Head of caudate nucleus (tissue), 42 donors: Measurements from ENCODE around the gene MAP1LC3B2.

Experiments used
- DNase-seq, 42 donors: peaks; one replicate each; pipeline versions ENCODE4 v3.0.0 to v3.0.0-alpha.2; 2020 to 2021; ENCODE audit warnings: mixed read lengths in 7 of 42
- intact Hi-C: fragments of 100-400 bp; cut with DNase I; formaldehyde crosslinking; loops from one replicate; pipeline ENCODE4 v1.15.0; 2022

MAP1LC3B2 gene

DNA sequence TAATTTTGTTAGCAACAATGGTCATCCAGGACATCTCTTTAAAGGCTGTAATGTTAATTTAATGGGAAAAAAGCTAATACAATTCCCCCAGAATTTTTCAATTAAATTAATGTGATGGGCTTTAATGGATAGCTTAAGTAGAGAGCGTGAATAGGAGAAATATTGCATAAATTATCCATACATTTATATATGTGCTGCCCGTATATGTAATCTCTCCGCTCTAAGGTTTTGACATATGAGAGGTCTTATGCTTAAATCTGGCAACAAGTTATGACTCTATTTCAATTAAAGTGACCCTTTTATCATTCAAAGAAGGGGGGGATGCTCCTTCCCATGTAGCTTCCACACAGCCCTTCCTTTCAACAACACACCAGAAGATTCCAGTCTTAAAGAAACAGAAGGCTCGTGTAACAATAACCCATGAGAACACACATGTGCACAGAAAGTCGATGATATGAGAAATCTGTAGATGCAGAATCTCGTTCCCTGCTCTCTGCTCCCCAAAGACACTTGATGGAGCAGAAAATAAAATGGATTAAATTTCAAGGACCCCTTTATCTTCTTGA lies 24.0 kb downstream of the MAP1LC3B2 start:
- intact Hi-C loops, result no loop called here
- no peak for DNase-seq

DNA sequence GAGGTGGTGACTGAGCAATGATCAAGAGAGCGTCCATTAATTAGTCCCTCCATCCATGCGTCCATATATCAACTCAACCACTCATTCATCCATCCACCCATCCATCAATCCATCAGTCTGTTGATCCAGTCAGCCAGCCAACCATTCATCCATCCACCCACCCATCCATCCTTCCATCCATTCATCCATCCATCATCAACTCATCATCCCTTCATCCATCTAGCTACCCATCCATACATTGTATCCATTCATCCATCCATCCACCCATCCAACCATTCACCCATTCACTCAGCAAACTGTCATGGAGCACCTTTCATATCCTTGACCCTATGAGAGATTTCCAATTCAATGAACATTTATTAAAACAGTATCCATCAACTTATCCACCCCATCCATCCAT lies 28.1 kb downstream of the MAP1LC3B2 start:
- intact Hi-C loops, result no loop called here
- DNase-seq, result no peak

DNA sequence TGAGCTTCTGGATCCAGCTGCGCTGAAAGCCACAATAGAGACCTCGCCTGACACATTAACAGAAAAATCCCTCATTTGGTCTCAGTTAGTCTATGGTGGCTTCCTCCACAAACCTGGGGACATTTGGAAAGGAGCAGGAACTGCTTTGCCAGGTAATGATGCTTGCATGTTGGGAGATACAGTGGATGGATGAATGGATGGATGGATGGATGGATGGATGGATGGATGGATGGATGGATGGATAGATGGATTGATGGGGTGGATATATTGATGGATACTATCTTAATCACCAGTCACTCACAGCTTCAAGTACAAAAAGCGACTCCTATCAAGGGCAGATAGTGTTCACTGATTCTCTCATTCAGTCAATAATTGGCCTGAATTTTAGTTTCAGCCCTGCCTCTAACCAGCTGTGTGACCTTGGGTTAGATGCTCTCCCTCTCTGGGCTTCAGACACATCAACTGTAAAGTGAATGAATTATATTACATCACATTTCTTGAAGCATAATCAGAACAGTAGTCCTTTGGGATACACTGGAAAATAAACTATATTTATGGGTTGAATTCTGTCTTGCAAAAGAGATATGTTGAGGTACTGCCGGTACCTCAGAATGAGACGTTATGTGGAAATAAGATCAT lies 29.3 kb downstream of the MAP1LC3B2 start:
- DNase-seq, result no peak
- intact Hi-C loops, result no loop called here

DNA sequence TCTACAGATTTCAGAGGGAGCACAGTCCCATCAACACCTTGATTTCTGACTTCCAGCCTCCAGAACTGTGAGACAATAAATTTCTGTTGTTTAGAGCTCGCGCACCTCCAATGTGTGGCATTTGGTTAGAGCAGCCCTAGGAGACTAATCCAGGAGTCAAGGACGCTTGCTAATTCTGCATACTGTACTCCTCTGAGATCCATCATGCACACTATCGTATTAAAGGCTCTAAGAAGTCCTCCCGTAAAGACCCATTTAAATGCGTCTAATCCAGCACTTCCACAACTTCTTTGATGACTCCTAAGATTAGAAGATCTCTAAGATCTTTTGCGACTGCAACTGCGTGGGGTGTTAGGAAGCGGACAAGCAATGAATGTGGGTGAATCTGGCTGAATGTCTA lies 30.4 kb downstream of the MAP1LC3B2 start:
- intact Hi-C loops, result no loop called here
- DNase-seq, result no peak

DNA sequence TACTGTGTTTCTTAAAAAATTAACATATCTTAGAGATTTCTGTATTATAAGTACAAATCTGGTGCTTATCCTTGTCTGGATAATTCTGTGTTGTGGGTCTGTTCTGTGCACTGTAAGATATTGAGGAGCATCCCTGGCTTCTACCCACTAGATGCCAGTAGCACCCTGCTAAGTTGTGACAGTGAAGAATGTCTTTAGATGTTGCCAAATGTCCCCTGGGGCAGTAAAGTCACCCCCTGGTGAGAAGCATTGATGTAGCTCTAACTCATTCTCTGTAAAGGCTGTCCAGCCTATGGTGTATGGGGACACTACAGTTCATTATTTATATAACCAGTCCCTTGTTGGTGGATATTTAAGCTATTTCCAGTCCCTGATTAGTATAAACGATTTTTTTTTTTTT lies 31.4 kb downstream of the MAP1LC3B2 start:
- intact Hi-C loops, result no loop called here
- no peak for DNase-seq

DNA sequence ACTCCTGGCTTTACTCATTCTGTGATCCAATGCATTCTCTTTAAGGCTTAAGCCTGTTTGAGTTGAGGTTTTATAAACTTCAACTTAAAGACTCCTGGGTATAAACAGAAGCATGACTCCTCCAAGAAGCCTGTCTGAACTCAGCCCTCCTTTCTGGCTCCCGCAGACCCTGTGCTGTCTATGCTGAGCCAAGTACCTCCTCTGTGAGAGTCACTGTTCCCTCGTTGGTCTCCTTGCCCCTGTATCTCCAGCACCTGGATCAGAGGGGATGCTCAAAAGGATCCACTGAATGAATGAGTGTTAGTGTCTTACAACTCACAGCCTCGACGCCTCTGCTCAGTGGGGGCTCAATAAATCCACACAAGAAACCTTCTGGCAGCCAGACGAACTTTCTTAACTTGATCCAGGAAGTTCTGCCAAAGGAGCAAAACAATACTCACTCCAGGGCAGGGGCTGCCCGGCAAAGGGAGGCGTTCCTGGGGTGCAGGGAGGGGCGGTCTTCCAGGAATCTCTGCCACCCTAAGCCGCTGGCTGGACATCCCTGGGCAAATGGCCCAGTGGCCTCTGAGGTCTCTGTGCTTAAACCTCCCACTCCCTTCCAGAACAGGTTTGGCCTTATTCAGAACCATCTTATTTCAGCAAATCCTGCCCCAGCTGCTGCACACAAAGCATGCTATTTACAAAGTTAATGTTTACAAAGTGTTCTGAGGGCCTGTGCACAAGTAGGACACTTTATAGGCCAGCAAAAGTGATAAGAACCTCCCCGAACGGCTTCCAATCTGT lies 32.9 kb downstream of the MAP1LC3B2 start:
- DNase-seq, result peak in 31 of 42 donors; percentile 12 to 79 (median 47)
- intact Hi-C loops, result no loop called here

DNA sequence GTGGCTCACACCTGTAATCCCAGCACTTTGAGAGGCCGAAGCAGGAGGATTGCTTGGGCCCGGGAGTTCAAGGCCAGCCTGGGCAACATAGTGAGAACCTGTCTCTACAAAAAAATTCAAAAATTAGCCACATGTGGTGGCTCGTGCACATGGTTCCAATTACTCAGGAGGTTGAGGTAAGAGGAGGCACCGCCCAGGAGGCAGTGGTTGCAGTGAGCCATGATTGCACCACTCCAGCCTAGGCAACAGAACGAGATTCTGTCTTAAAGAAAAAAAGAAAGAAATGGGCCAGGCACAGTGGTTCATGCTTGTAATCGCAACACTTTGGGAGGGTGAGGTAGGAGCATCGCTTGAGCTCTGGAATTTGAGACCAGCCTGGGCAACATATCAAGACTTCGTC lies 33.5 kb downstream of the MAP1LC3B2 start:
- intact Hi-C loops, result no loop called here
- no peak for DNase-seq

DNA sequence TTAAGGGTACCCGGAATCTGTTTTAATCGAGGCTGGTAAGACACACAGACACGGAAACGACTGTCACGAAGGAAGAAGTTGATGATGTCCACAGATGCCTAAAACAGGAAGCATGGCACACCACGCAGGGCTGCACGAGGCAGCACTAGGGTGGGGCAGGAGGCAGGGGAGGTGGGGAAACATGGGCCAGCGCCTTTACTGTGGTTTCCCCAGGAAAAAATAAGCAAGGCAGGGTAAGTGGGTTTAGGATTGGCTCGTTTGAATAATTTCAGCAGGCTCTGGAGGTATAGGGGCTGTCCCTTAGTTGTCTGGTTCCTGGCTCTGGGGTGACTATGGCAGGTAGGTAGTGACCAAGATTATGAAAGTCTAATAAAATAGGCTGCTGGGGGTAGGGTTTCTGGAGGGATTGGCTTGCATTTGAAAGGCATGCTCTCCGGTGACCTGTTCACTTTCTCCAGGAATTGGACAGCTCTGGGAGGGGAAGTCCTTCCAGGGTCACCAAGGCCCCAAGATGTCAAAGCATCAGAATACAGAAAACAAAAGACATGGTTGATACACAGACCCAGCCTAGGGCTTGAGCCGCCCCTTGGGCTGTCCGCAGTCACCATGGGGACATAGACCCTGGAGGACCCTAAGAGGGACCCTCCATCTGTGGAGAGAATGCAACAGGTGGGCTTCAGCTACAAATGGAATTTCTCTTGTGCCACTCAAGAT lies 35.3 kb downstream of the MAP1LC3B2 start:
- intact Hi-C loops, result no loop called here

DNA sequence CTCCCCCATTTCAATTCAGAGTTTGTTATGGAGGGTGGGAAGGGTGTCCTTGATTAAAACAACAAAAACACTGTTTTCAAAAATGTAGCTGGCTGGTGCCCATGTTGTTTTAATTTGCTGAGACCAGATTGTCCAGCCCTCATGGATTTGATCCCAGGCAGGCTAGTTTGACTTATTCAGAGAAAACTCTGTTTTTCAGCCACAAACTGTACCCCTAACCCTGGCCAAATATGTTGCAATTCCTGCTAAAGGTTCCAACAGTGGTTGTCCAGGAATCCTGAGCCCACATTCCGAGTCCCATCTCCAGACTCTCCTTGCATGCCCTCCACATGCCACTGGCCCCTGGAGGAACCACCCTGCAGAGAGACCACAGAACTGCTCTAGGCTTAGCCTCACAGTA lies 36.0 kb downstream of the MAP1LC3B2 start:
- intact Hi-C loops, result no loop called here
- peak in 9 of 42 donors; percentile 7 to 67 (median 26) for DNase-seq

More for the DNA sequence above, 35.3 kb downstream of the MAP1LC3B2 start:
- DNase-seq, result peak in 4 of 42 donors; percentile 10 to 34 (median 23)

DNA sequence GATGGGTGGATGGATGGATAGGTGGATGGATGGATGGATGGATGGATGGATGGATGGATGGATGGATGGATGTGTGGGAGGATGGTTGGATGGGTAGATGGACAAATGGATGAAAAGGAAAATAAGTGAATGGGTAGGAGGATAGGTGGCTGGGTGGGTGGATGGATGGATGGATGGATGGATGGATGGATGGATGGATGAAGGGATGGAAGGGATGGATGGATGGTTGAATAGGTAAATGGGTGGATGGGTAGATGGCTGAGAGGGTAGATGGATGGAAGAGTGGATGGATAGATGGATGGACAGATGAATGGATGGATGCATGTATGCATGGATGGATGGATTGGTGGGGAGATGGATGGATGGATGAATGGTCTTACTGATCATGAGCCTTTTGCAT lies 36.5 kb downstream of the MAP1LC3B2 start:
- no peak for DNase-seq
- intact Hi-C loops, result no loop called here

DNA sequence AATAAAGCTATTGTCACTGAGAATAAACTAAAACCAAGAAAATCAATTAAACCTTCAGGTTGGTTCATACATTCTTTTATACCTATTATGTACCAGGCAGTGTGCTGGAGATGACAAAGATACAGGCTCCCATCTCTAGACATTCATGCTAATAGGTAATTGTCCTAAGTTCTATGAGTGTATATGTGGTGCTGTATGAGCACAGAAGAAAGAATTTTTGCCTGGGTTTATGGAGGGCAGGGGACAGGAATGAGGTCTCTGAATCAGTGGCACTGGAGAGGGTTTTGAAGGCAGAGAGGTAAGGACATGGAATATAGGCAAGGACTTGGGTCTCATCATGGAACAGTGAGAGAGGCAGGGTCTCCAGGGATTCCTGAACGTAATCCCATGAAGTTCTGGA lies 38.7 kb downstream of the MAP1LC3B2 start:
- DNase-seq, result no peak
- intact Hi-C loops, result no loop called here

DNA sequence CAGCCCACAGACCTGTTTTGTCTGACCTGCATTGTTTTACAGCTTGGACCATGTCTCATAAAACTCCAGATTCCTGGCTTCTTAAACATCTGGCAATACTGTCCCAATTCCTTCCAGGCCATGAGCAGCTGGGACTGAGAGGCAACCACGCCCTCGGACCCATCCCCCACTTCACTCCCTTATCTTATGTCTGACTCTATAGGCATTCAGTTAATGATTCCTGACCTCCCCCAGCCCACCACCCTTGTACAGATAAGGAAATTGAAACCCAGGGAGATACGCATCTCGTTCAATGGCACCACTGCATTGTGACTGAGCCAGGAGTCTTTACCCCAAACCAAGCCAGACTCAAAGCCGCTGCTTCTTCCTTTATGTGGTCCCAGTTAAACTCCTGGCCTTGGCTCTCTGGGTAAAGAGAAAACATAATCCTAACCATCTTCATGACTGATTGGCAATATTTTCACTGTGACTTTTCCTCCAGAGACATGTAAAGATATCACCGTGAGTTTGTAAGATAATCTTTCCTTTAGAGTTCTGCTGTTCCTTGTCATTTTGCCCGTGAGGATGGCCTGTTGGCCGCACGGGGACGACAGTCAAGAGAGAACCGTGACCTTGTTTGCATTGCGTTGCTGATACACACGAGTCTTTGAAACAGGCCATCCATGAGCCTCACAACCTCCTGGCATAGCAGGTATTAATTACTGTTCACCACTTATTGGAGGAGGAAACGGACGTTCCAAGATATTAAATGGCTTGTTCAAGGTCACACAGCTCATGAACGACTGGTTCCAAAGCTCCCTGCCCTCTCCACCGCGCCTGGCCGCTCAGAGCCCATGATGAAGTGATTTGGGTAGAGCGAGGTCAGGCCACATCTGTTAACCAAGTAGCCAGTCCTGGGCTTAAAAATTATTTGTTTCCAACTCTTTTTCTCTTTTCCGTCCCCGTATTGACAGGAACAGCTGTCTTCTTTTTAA lies 39.4 kb downstream of the MAP1LC3B2 start:
- intact Hi-C loops, result no loop called here
- DNase-seq, result no peak

DNA sequence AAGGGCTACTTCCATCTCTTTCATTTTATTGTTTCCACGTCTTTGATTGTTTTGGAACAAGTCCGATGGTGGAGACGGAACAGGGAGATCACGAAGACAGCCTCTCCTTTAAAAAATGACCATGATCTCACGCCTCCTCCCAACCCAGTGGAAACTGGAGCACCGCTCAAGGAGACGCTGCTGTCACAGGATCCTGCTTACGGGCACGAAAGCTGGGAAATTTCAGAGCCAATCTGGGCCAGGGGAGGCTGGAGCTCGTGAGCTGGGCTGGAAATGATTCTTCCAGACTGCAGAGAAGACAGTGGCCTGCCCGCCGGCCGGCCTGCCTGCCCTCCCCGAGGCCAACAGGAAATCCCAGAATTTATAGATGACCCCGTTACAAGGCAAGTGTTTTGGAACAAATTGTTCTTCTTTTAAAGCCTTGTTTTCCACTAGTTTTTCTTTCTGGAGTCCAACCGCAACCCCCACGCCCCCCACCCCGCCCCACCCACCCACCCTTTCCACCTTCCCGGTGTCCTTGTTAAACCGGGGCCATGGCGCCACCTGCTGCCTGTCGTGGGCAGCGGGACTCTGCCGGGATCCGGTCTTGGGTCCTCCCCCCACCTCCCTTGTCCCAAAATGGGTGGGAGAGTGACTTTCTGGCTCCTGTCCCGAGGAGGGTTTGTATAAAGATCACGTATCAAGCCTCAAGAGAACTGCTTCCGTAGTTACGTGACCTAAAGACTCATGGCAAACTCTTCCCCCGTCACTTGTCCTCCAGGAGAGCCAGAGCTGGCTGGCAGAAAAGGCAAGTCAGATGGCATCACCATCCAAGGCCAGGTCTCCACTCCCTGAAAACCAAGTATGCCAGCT lies 40.3 kb downstream of the MAP1LC3B2 start:
- intact Hi-C loops, result loop anchor here (5.0 kb wide), 1 partner anchor 322 kb away; the partner anchor contains the start of gene MED13L
- peak; percentile 44 to 89 (median 74) for DNase-seq

DNA sequence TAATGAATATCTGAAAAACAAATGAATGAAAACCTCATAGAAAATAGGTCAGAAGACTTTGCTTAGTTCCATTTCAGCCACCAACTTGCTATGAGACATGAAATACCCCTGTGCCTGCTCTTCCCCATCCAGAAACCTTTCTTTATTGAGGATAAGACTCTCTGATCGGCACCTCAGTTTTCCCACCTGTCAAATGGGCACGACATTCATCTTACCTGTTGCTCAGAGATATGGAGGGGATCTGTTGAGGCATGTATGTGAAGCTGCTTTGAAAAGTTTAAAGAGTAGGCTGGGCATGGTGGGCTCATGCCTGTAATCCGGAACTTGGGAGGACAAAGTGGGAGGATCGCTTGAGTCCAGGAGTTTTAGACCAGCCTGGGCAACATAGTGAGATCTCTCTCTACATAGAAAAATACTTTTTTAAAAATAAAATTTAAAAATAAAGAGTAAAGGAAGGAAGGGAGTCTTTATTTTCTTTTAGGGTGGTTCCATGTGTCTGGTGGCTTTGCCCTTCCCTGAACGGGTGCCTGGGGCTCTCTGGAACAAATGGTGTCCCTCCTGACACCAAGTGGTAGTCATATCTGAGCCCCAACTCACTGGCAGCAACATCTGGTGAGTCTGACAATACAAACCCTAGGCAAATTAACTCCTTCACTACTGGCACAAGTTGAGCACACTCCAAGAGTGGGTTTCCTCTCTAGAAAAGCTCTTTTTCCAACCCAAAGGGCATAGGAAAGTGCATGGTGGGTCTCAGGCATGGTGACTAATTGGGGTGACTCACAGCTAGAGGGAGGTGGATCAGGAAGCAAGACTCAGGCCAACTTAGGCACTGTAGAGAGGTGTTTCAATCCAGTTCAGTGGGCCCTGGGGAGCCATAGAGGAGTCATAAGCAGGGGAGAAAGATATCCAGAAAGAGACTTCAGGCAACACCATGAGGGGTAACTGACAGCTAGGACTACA lies 42.1 kb downstream of the MAP1LC3B2 start:
- no peak for DNase-seq

DNA sequence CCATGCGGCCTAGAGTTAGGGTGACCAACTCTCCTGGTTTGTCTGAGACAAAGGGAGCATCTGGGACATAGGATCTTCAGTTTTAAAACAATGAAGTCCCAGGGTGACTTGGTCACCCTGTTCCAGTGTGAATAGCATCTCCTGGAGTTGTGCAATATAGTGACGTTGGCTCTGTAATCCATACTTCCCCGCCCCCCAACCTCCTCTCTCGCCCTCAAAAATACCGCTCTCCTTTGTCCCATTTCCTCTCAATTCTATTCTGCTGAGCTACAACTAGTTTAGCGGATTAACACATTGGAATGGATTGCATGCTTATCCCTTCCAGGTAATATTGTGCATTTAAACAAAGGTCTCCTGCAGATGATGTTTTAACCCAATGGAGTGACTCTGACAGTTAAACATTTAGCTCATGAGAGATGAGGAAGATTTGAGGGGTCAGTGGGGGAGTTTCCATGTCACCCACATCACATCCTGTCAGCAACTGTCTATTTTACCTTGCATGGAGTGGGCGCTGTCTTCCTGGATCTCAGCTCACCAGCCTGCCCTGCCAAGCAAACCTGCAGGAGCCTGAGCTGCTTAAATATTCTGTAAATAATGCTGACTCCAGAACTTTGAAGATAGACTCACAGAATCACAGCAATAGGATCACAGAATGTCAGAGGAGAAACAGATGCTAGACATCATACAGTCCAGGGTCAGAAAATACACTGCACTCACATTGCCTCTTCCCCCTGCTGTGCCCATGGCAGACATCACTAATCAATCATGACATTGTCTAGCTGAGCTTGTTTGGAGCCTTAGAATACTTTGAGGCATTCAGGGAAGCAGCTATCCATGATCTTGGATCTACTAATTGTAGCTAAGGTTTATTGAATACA lies 43.0 kb downstream of the MAP1LC3B2 start:
- intact Hi-C loops, result loop anchor here (5.0 kb wide), 1 partner anchor 325 kb away; the partner anchor contains the start of gene MED13L

More for the DNA sequence above, 42.1 kb downstream of the MAP1LC3B2 start:
- intact Hi-C loops, result loop anchor here (5.0 kb wide), 1 partner anchor 324 kb away; the partner anchor contains the start of gene MED13L

More for the DNA sequence above, 43.0 kb downstream of the MAP1LC3B2 start:
- DNase-seq, result no peak
